GM12878 (cell line): ENCODE data around the gene POLD2. TPM values are rescaled to one million over a fixed set of nuclear protein-coding genes. Genes with fewer than 3 reads are reported as not detected.

Experiments used
- ATAC-seq: fragments of 200-7000 bp; cut with Tn5 transposase; 3 replicates; pipeline ENCODE4 v1.9.1; 2020; ENCODE audit warnings: mild to moderate bottlenecking, moderate library complexity
- BruUV-seq: library from RNA; stranded (reverse); fragments of 400-500 nt; replicated peaks from 2 replicates; lab custom pipeline; 2021; lab: Mats Ljungman, UMichigan
- CTCF ChIA-PET: fragments of 300-600 bp; sonication (Branson Sonifier 250); formaldehyde crosslinking; extraction: SDS; loops from one replicate; lab custom pipeline; 2021; ENCODE audit warnings: inconsistent platforms; lab: Yijun Ruan, JAX
- POLR2A ChIA-PET: fragments of 350-600 bp; formaldehyde crosslinking; extraction: SDS; loops from one replicate; lab custom pipeline; 2021; ENCODE audit warnings: inconsistent platforms; lab: Charles Lee
- RAD21 ChIA-PET: fragments of 300-600 bp; sonication (Branson Sonifier 250); formaldehyde crosslinking; loops from one replicate; lab custom pipeline; 2023; ENCODE audit warnings: antibody characterized with exemption; ENCODE audit not compliant: unreplicated experiment; lab: Charles Lee
- SMC1A ChIA-PET: fragments of 300-600 bp; sonication (Branson Sonifier 250); formaldehyde crosslinking; loops from one replicate; lab custom pipeline; 2023; ENCODE audit not compliant: unreplicated experiment, uncharacterized antibody; lab: Charles Lee
- DNase-seq: peaks from one replicate; pipeline ENCODE4 v3.0.0-alpha.2; 2011; ENCODE audit warnings: low read depth, low spot score
- FAIRE-seq: peaks from 3 replicates; lab custom pipeline; 2011; peaks lifted over from hg19 to GRCh38; lab: Jason Lieb, UNC
- H2AFZ ChIP-seq: 2 replicates; pipeline ENCODE4 v1.6.0; 2011; ENCODE audit warnings: low read depth, low read length, control low read depth; ENCODE audit not compliant: control insufficient read depth
- H3K27ac ChIP-seq: 2 replicates; pipeline ENCODE4 v1.5.1; 2011; ENCODE audit warnings: control low read depth; ENCODE audit not compliant: control insufficient read depth, insufficient read depth
- H3K27me3 ChIP-seq, 2 experiments: replicated peaks in 1 of 2; 2 replicates each; pipeline versions ENCODE4 v1.6.0 to v1.6.1; 2011; ENCODE audit warnings: low read length in 1 of 2; ENCODE audit not compliant: control insufficient read depth in 2 of 2, insufficient read depth in 2 of 2
- H3K36me3 ChIP-seq, 2 experiments: 2 replicates each; pipeline ENCODE4 v1.5.1; 2011; ENCODE audit warnings: low read length in 1 of 2; ENCODE audit not compliant: control insufficient read depth in 2 of 2, insufficient read depth in 2 of 2
- H3K4me1 ChIP-seq: 2 replicates; pipeline ENCODE4 v1.6.1; 2011; ENCODE audit warnings: mild to moderate bottlenecking, low read length, moderate library complexity, mixed read lengths; ENCODE audit not compliant: control insufficient read depth, insufficient read depth
- H3K4me2 ChIP-seq: 2 replicates; pipeline ENCODE4 v1.6.0; 2011; ENCODE audit warnings: control low read depth; ENCODE audit not compliant: control insufficient read depth, insufficient read depth
- H3K4me3 ChIP-seq: fragments of 200-600 bp; sonication (generic); 2 replicates; pipeline ENCODE4 v1.5.1; 2016
- H3K79me2 ChIP-seq: 2 replicates; pipeline ENCODE4 v1.6.0; 2011; ENCODE audit warnings: low read length; ENCODE audit not compliant: control insufficient read depth, insufficient read depth
- H3K9ac ChIP-seq: 2 replicates; pipeline ENCODE4 v1.8.0; 2011; ENCODE audit warnings: low read length, control low read depth, mixed read lengths; ENCODE audit not compliant: control insufficient read depth, insufficient read depth
- H3K9me3 ChIP-seq: replicated peaks from 3 replicates; pipeline ENCODE4 v1.5.1; 2011; ENCODE audit warnings: mild to moderate bottlenecking, low read length; ENCODE audit not compliant: control insufficient read depth, insufficient read depth
- H4K20me1 ChIP-seq: 2 replicates; pipeline ENCODE4 v1.6.0; 2011; ENCODE audit not compliant: control insufficient read depth, insufficient read depth
- FOXK2 ChIP-seq: fragments of 450-650 bp; IDR thresholded peaks from 2 replicates; pipeline ENCODE4 v1.6.1; 2017; ENCODE audit warnings: mild to moderate bottlenecking, moderate library complexity
- IKZF2 ChIP-seq, 2 experiments: fragments of 450-650 bp; IDR thresholded peaks; 2 replicates each; pipeline ENCODE4 v1.6.1; 2017; ENCODE audit warnings: mild to moderate bottlenecking in 2 of 2, moderate library complexity in 2 of 2
- JUND ChIP-seq: IDR thresholded peaks from 2 replicates; pipeline ENCODE4 v1.6.1; 2012; ENCODE audit warnings: low read depth, mild to moderate bottlenecking, low read length, improper control_type of control experiment, moderate library complexity
- NFXL1 ChIP-seq: fragments of 450-650 bp; IDR thresholded peaks from 2 replicates; pipeline ENCODE4 v1.6.1; 2017; ENCODE audit warnings: antibody characterized with exemption, mild to moderate bottlenecking, borderline replicate concordance
- PAX5 ChIP-seq: IDR thresholded peaks from 2 replicates; pipeline ENCODE4 v1.6.1; 2011; ENCODE audit warnings: low read depth, low read length, borderline replicate concordance
- RAD21 ChIP-seq: IDR thresholded peaks from 2 replicates; pipeline ENCODE4 v1.6.1; 2011; ENCODE audit warnings: mild to moderate bottlenecking, low read depth, low read length, moderate library complexity; ENCODE audit not compliant: insufficient read depth
- RFX5 ChIP-seq: IDR thresholded peaks from 2 replicates; pipeline ENCODE4 v1.6.1; 2011; ENCODE audit warnings: low read depth, low read length, improper control_type of control experiment
- SMAD1 ChIP-seq: fragments of 450-650 bp; IDR thresholded peaks from 2 replicates; pipeline ENCODE4 v1.6.1; 2018; ENCODE audit warnings: mild to moderate bottlenecking, low read depth; ENCODE audit not compliant: partially characterized antibody
- SMAD5 ChIP-seq: IDR thresholded peaks from 2 replicates; pipeline ENCODE4 v1.6.1; 2016; ENCODE audit warnings: antibody characterized with exemption, low read depth
- TCF3 ChIP-seq: IDR thresholded peaks from 2 replicates; pipeline ENCODE4 v1.6.1; 2012; ENCODE audit warnings: low read depth, mild to moderate bottlenecking, low read length, borderline replicate concordance; ENCODE audit not compliant: insufficient read depth
- ZNF24 ChIP-seq: fragments of 450-650 bp; IDR thresholded peaks from 2 replicates; pipeline ENCODE4 v1.6.1; 2017; ENCODE audit warnings: antibody characterized with exemption, mild to moderate bottlenecking
- ZNF274 ChIP-seq: IDR thresholded peaks from one replicate; pipeline ENCODE4 v1.8.0; 2011; ENCODE audit not compliant: insufficient read length, insufficient read depth
- ZNF592 ChIP-seq: fragments of 450-650 bp; IDR thresholded peaks from 2 replicates; pipeline ENCODE4 v1.6.1; 2017; ENCODE audit warnings: mild to moderate bottlenecking, moderate library complexity
- ZNF687 ChIP-seq: fragments of 450-650 bp; IDR thresholded peaks from 2 replicates; pipeline ENCODE4 v1.6.1; 2017; ENCODE audit warnings: mild to moderate bottlenecking, moderate library complexity
- WGBS: methylation state at CpG from one replicate; pipeline ENCODE4 v1.1.6; 2016; ENCODE audit warnings: low lambda C conversion rate; ENCODE audit not compliant: insufficient replicate concordance, insufficient coverage; ENCODE audit errors: missing lambda C conversion rate; 5-methylcytosine and 5-hydroxymethylcytosine counted together
- in situ Hi-C: fragments of 300-500 bp; cut with MboI; formaldehyde crosslinking; loops from 9 replicates; pipeline ENCODE4 v1.14.3; 2018; ENCODE audit warnings: mixed read lengths
- intact Hi-C: fragments of 100-400 bp; cut with micrococcal nuclease; formaldehyde crosslinking; loops from one replicate; pipeline ENCODE4 v1.14.2; 2022; ENCODE audit not compliant: unreplicated experiment
- polyA plus RNA-seq, 11 experiments: library from polyadenylated mRNA; depleted of rRNA in 4 of 11; unstranded in 6 of 11; stranded (reverse) in 5 of 11; fragments of >200 nt; fragmentation: Nextera tagmentation in 4 of 11; fragmentation: Illumina TruSeq in 1 of 11; extraction: Ambion mirVana in 4 of 11; extraction: Trizol in 1 of 11; gene quantifications; 1 replicate in 1 of 11; 2 replicates in 10 of 11; pipeline versions ENCODE4 v1.2.1 to v1.2.3, GENCODE V29; 2011 to 2016; ENCODE audit warnings: inconsistent platforms in 2 of 11, missing spikeins in 2 of 11, low read depth in 1 of 11
- total RNA-seq, 4 experiments: library from RNA; depleted of rRNA in 3 of 4; stranded (reverse); fragments of >200 nt in 3 of 4; fragmentation: Illumina TruSeq in 1 of 4; extraction: Trizol in 1 of 4; gene quantifications; 2 replicates each; pipeline versions ENCODE4 v1.2.1 to v1.2.3, GENCODE V29; 2013 to 2021

The POLD2 gene
- total and polyA plus RNA-seq, 10 of the 15 experiments (the other 5 are each of a cell fraction or from before 2014, with no cell fraction given): 19.1 to 287 (median 169) TPM

GRCh38 chr7:44143646-44144250 is 20.4 kb upstream of the POLD2 start (continued):
- no peak for TF ChIP-seq ZNF592

GRCh38 chr7:44142028-44142427 is 18.7 kb upstream of the POLD2 start:
- no peaks in the 10 kb centered on the region for H3K4me1 ChIP-seq
- in situ Hi-C loops: no loop called here
- no peaks in the 10 kb centered on the region for H3K36me3 ChIP-seq
- H3K27ac ChIP-seq: no peak overlapping the region
- POLR2A ChIA-PET: no interaction called here
- CTCF ChIA-PET: interaction anchor here (0.7 kb wide), 1 partner anchor 633 kb away, joined by 3 read pairs; no protein-coding TSS in a partner anchor
- H3K27me3 ChIP-seq: no peaks in the 10 kb centered on the region
- 44% methylated on average over 4 of the region's 4 CpGs for WGBS
- DNase-seq (no peak), FAIRE-seq (no peak), ATAC-seq (no peak)
- H4K20me1 ChIP-seq: no peaks in the 10 kb centered on the region
- no peaks in the 10 kb centered on the region for H3K79me2 ChIP-seq
- H3K9ac ChIP-seq: no peak overlapping the region
- H2AFZ ChIP-seq: no peak overlapping the region
- no peak overlapping the region for H3K4me3 ChIP-seq
- RAD21 ChIA-PET: interaction anchor here (1.2 kb wide), 1 partner anchor 11 kb away, joined by 4 read pairs; no protein-coding TSS in a partner anchor
- no peak overlapping the region for H3K4me2 ChIP-seq
- intact Hi-C loops: no loop called here
- no peaks in the 10 kb centered on the region for H3K9me3 ChIP-seq
- BruUV-seq: no TSS peak
- SMC1A ChIA-PET: interaction anchor here (0.8 kb wide), 1 partner anchor 236 kb away, joined by 3 read pairs; no protein-coding TSS in a partner anchor
- TF ChIP-seq PAX5: no peak
- no peak for TF ChIP-seq ZNF274
- no peak for TF ChIP-seq NFXL1
- no peak for TF ChIP-seq SMAD1
- TF ChIP-seq ZNF687: no peak
- TF ChIP-seq JUND: no peak
- TF ChIP-seq FOXK2: no peak
- no peak for TF ChIP-seq IKZF2 (IDR thresholded peaks at IDR 0.05)
- no peak for TF ChIP-seq RFX5
- no peak for TF ChIP-seq SMAD5
- TF ChIP-seq RAD21: no peak
- TF ChIP-seq ZNF24: no peak
- TF ChIP-seq TCF3: no peak
